Vagina (tissue), 2 donors: ENCODE results near the gene C10orf120.

Experiments
- POLR2A ChIP-seq, 2 donors: fragments of 450-650 bp; IDR thresholded peaks; one replicate each; pipeline ENCODE4 v1.6.1; 2017; ENCODE audit warnings: antibody characterized with exemption in 2 of 2, mild to moderate bottlenecking in 2 of 2, moderate library complexity in 2 of 2
- POLR2AphosphoS5 ChIP-seq, 2 donors: sonication (generic); formaldehyde crosslinking; IDR thresholded peaks; one replicate each; pipeline ENCODE4 v1.9.0; 2017; ENCODE audit warnings: antibody characterized with exemption in 2 of 2, mild to moderate bottlenecking in 2 of 2, low read depth in 1 of 2; ENCODE audit not compliant: insufficient read depth in 1 of 2
- TF ChIP-seq, protein P1 (sequence below), 3 experiments: fragments of 450-650 bp in 2 of 3; fragments of 200-600 bp in 1 of 3; sonication (generic) in 1 of 3; IDR thresholded peaks; one replicate each; pipeline ENCODE4 v1.5.1; 2017 to 2019; ENCODE audit warnings: antibody characterized with exemption in 3 of 3, mild to moderate bottlenecking in 2 of 3, moderate library complexity in 2 of 3

DNA sequence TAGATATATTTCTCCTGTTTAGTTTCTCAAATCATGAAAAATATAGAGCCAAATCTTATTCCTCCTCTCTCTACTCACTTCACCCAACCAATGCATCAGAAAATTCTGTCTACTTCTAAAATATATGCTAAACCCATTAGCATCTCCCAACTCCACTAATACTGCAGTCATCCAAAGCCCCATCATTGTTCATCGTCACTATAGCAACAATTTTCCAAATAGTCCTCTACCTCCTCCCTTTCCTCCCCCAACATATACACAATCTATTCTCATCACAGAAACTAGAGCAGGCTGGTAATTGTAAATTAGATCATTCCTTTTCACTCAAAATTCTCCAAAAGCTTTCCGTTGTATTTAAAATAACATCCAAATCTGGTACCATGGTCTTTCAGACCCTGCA lies 38.4 kb upstream of the C10orf120 start:
- TF ChIP-seq, protein P1, sequence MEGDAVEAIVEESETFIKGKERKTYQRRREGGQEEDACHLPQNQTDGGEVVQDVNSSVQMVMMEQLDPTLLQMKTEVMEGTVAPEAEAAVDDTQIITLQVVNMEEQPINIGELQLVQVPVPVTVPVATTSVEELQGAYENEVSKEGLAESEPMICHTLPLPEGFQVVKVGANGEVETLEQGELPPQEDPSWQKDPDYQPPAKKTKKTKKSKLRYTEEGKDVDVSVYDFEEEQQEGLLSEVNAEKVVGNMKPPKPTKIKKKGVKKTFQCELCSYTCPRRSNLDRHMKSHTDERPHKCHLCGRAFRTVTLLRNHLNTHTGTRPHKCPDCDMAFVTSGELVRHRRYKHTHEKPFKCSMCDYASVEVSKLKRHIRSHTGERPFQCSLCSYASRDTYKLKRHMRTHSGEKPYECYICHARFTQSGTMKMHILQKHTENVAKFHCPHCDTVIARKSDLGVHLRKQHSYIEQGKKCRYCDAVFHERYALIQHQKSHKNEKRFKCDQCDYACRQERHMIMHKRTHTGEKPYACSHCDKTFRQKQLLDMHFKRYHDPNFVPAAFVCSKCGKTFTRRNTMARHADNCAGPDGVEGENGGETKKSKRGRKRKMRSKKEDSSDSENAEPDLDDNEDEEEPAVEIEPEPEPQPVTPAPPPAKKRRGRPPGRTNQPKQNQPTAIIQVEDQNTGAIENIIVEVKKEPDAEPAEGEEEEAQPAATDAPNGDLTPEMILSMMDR (IDR thresholded peaks at IDR 0.05): no peak
- TF ChIP-seq POLR2A (IDR thresholded peaks at IDR 0.05): no peak
- no peak for TF ChIP-seq POLR2AphosphoS5 (IDR thresholded peaks at IDR 0.05; ENCODE audit: insufficient read depth in 1 of 2, low read depth in 1 of 2)
